ENCODE measurements around the gene CASP5.
A peak's percentile ranks its signal among the peaks of the same experiment; 100 is the strongest.
"Not testable (repeated sequence)": the region's sequence is repeated elsewhere in the genome, so short reads cannot be mapped to it uniquely, and the experiment has no call there.

Gene CASP5

GRCh38 chr11:105023003-105023402 is at the start of gene CASP5:
TSS of gene CASP5 (minus strand) at chr11:105023168. CDS start at chr11:105023136, 32 bp downstream.
- FAIRE-seq = no peak

GRCh38 chr11:105072080-105072479 is 49.1 kb upstream of the CASP5 start:
- not testable (repeated sequence) for FAIRE-seq

GRCh38 chr11:105071089-105071732 is 48.2 kb upstream of the CASP5 start:
- no peak for FAIRE-seq

- no peak for FAIRE-seq
Measured at GRCh38 chr11:105070306-105070705, 47.3 kb upstream of the CASP5 start.

GRCh38 chr11:105069749-105070148 is 46.8 kb upstream of the CASP5 start:
- not testable (repeated sequence) for FAIRE-seq

- FAIRE-seq = not testable (repeated sequence)
Measured at GRCh38 chr11:105063245-105063941, 40.4 kb upstream of the CASP5 start.

- no peak for FAIRE-seq
Measured at GRCh38 chr11:105057432-105057831, 34.5 kb upstream of the CASP5 start.

- FAIRE-seq = no peak
Measured at GRCh38 chr11:105056446-105056845, 33.5 kb upstream of the CASP5 start.

- no peak for FAIRE-seq
Measured at GRCh38 chr11:105054723-105055493, 31.9 kb upstream of the CASP5 start.

- FAIRE-seq = no peak
Measured at GRCh38 chr11:105052487-105052886, 29.5 kb upstream of the CASP5 start.

GRCh38 chr11:105051559-105051958 is 28.6 kb upstream of the CASP5 start:
- FAIRE-seq = no peak

GRCh38 chr11:105049481-105049880 is 26.5 kb upstream of the CASP5 start:
- no peak for FAIRE-seq

GRCh38 chr11:105046898-105047579 is 24.1 kb upstream of the CASP5 start:
- peak; percentile 99 for FAIRE-seq

GRCh38 chr11:105045676-105046296 is 22.8 kb upstream of the CASP5 start:
- FAIRE-seq = peak; percentile 84

GRCh38 chr11:105044557-105045524 is 21.9 kb upstream of the CASP5 start, which contains the start of gene CARD16:
TSS of gene CARD16 (minus strand) at chr11:105045335. CDS start at chr11:105045297, 38 bp downstream.
- FAIRE-seq = peak; percentile 72

- FAIRE-seq = no peak
Measured at GRCh38 chr11:105042178-105042577, 19.2 kb upstream of the CASP5 start.

GRCh38 chr11:105040703-105041102 is 17.7 kb upstream of the CASP5 start:
- FAIRE-seq = no peak

- no peak for FAIRE-seq
Measured at GRCh38 chr11:105034813-105035620, 12.0 kb upstream of the CASP5 start, which contains the start of gene CASP1. TSS of gene CASP1 (minus strand) at chr11:105035144. CDS start at chr11:105035113, 31 bp downstream.

GRCh38 chr11:105034388-105034787 is 11.4 kb upstream of the CASP5 start:
- FAIRE-seq = not testable (repeated sequence)

- no peak for FAIRE-seq
Measured at GRCh38 chr11:105033781-105034180, 10.8 kb upstream of the CASP5 start.
